GM12865 (cell line): ENCODE results near the gene AAMP.

Experiments
- DNase-seq: peaks from one replicate; pipeline ENCODE4 v3.0.0; 2010; ENCODE audit warnings: low read depth
- H3K4me3 ChIP-seq: 2 replicates; pipeline ENCODE4 v1.5.1; 2011; ENCODE audit warnings: mild to moderate bottlenecking, low read depth, low read length, control low read depth
- CTCF ChIP-seq: IDR thresholded peaks from 2 replicates; pipeline ENCODE4 v1.5.1; 2011; ENCODE audit warnings: low read length, control low read depth, low read depth, inconsistent platforms; ENCODE audit not compliant: insufficient read depth; ENCODE audit errors: missing control alignments

Gene AAMP

GRCh38 chr2:218289639-218290315, 19.8 kb upstream of the AAMP start:
- no peak for DNase-seq
- no peak overlapping the region for H3K4me3 ChIP-seq
- no peak for TF ChIP-seq CTCF

GRCh38 chr2:218286570-218287459, 16.9 kb upstream of the AAMP start:
- peak overlapping the region; percentile 77 for H3K4me3 ChIP-seq
- TF ChIP-seq CTCF, result no peak
- DNase-seq, result peak; percentile 90

GRCh38 chr2:218285604-218286003, 15.7 kb upstream of the AAMP start:
- DNase-seq, result no peak
- TF ChIP-seq CTCF, result no peak
- peak overlapping the region; percentile 77 for H3K4me3 ChIP-seq

GRCh38 chr2:218284106-218284811, 14.3 kb upstream of the AAMP start:
- H3K4me3 ChIP-seq, result no peak overlapping the region; the same call in none of the 2 replicates
- peak; percentile 87 for DNase-seq
- TF ChIP-seq CTCF, result no peak

- no peak overlapping the region for H3K4me3 ChIP-seq
- DNase-seq, result no peak
- no peak for TF ChIP-seq CTCF
Observed at GRCh38 chr2:218282173-218282991, 12.4 kb upstream of the AAMP start.

GRCh38 chr2:218281449-218281848, 11.5 kb upstream of the AAMP start:
- no peak for TF ChIP-seq CTCF
- no peak for DNase-seq
- no peak overlapping the region for H3K4me3 ChIP-seq
